Right cardiac atrium (tissue), 5 donors: Measurements from ENCODE around the gene BACH1. TPM values are rescaled to one million over a fixed set of nuclear protein-coding genes. Genes with fewer than 3 reads are reported as not detected.
"Not testable (repeated sequence)": the region's sequence is repeated elsewhere in the genome, so short reads cannot be mapped to it uniquely, and the experiment has no call there.

Experiments used
- ATAC-seq, 2 donors: fragments of 200-7000 bp; cut with Tn5 transposase; one replicate each; pipeline versions ENCODE4 v1.8.0 to v1.9.1; 2020; ENCODE audit warnings: moderate library complexity in 2 of 2, mild to moderate bottlenecking in 1 of 2
- DNase-seq, 3 donors: peaks; one replicate each; pipeline ENCODE4 v3.0.0-alpha.2; 2020
- H3K27ac ChIP-seq: one replicate; pipeline ENCODE4 v1.5.1; 2013; ENCODE audit warnings: mild to moderate bottlenecking, low read length, control low read depth, moderate library complexity
- H3K27me3 ChIP-seq: one replicate; pipeline ENCODE4 v1.6.1; 2013; ENCODE audit not compliant: control insufficient read depth, insufficient read depth
- H3K4me1 ChIP-seq: one replicate; pipeline ENCODE4 v1.6.1; 2013; ENCODE audit warnings: low read length; ENCODE audit not compliant: control insufficient read depth, insufficient read depth
- H3K4me3 ChIP-seq: one replicate; pipeline ENCODE4 v1.5.1; 2013; ENCODE audit warnings: low read length, control low read depth
- H3K9me3 ChIP-seq: one replicate; pipeline ENCODE4 v1.6.1; 2013; ENCODE audit warnings: low read length; ENCODE audit not compliant: control insufficient read depth
- WGBS: extraction: QIAGEN DNeasy Blood & Tissue Kit; methylation state at CpG from one replicate; pipeline ENCODE4 v1.1.7; 2013; 5-methylcytosine and 5-hydroxymethylcytosine counted together
- intact Hi-C, 4 donors: fragments of 100-400 bp; cut with DNase I; formaldehyde crosslinking; loops; one replicate each; pipeline versions ENCODE4 v1.11.0 to v1.14.0; 2022 to 2023
- polyA plus RNA-seq: library from polyadenylated mRNA; stranded (reverse); fragments of 200-250 nt; gene quantifications from one replicate; pipeline ENCODE4 v1.2.3, GENCODE V29; 2013
- total RNA-seq, 4 donors: library from RNA; stranded (reverse); fragmentation: NEBNext Ultra II Directional; extraction: Animal tissue kit (Norgen Biotek cat#: 25700); gene quantifications; one replicate each; pipeline ENCODE4 v1.2.1, GENCODE V29; 2021
- donor health status: healthy with polysubstance abuse.
- donor health status: DM: no; HTN: yes; CAD: no.
- donor health status: DM: no; HTN: no; CAD: no.
- donor health status: DM: no; HTN: yes; CAD: no; lungs with severe emphysema.
- donor health status: DM: yes; HTN: yes; CAD: no.

BACH1 gene
- total and polyA plus RNA-seq, 5 donors, result 5.0 to 68.3 (median 46.8) TPM

DNA sequence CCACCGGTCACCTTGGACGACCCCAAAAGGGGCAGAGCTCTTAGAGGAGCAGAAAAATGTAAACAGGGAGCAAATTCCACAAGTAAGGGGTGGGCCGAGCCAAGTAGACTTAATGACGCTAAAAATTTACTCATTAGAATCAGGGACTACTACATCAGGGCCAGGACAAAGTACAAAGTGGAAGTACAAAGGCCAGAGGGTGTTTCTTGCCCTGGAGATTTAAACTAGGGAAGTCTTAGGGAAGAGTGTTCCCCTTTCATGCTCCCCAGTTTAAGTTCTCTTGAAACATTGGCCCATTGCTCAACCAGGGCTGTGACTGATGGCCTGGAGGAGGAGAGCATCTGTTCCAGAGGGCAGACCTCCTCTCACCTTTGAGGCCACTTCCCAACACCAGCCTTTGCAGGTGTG, 48.6 kb downstream of the BACH1 start:
- DNase-seq, result no peak
- Histone ChIP-seq H3K27me3 (no peaks in the 10 kb centered on the region), H3K4me1 (peaks cover 3% of the 10 kb centered on the region), H3K4me3 (no peak overlapping the region), H3K9me3 (no peaks in the 10 kb centered on the region), H3K27ac (no peak overlapping the region)
- 67% methylated on average over 4 of the region's 4 CpGs for whole genome bisulfite sequencing
- no peak for ATAC-seq
- intact Hi-C loops, result no loop called here

DNA sequence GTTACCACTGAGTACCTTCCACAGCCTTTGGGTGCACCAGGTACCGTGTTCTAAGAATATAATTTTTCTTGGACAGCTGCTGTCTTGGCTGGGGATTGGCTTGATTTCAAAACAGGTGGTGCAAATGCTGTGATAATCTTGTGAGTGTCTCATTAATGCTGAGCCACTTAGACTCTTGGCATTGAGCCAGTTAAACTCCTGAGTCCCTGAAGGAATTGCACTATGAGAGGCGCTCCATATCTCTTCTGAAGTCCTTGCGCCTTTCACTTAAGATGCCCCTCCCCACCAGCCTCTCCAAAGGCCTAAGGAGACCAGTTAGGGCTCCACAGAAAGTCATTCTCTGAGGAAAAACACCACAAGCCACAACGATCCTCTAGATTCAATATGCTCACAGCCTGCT, 51.0 kb downstream of the BACH1 start:
- no peaks in the 10 kb centered on the region for H3K4me1 ChIP-seq
- intact Hi-C loops, result no loop called here
- no peak for ATAC-seq
- H3K9me3 ChIP-seq, result no peaks in the 10 kb centered on the region
- no peak for DNase-seq
- WGBS, result 91% methylated on average over 4 of the region's 4 CpGs
- H3K27ac ChIP-seq, result no peak overlapping the region
- no peaks in the 10 kb centered on the region for H3K27me3 ChIP-seq
- no peak overlapping the region for H3K4me3 ChIP-seq

DNA sequence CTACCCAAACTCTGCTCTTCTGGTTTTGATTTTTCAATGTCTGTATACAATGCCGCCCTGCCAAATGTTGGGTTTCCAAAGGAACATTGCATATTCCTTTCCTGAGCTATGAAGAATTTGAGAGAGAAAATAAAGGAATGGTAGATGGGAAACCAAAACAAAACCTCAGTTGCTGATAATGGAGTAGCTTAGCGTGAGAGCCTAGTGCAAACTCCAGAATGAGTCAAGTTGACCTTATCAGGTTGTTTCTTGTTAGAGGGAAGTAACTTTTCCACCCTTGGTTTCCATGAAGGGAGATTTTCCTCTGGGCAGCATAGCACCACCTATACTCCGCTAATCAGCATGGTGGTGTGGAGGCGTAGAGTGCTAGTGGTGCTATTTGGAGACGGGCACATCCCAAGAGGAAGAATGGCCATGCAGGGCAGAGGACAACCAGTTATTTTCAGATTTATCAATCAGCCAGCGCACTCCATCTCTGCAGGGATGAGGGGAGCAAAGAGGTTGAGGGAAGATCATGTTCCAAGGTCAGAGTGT, 51.6 kb downstream of the BACH1 start:
- ATAC-seq (no peak), DNase-seq (no peak)
- no peaks in the 10 kb centered on the region for H3K27me3 ChIP-seq
- WGBS, result 96% methylated on average over 6 of the region's 6 CpGs
- H3K4me1 ChIP-seq, result no peaks in the 10 kb centered on the region
- H3K9me3 ChIP-seq, result no peaks in the 10 kb centered on the region
- no peak overlapping the region for H3K4me3 ChIP-seq
- H3K27ac ChIP-seq, result no peak overlapping the region
- intact Hi-C loops, result no loop called here

DNA sequence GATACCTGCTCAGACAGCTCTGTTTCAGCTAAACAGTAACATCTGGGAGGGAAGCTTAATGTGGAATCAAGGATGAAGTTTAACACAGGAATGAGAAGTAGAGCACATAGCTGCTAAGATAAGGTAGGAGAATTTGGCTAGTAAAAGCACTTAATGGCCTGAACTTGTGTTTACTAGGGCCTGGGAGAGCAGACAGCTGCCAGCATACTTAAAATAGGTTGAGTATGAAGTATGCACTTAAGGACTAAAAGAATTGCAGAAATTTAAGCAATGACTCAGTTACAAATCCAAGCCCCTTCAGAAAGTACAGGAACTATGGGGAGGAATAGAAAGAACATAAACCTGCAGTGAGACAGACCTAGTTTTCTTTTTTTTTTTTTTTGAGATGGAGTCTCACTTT, 53.0 kb downstream of the BACH1 start:
- no peak overlapping the region for H3K27ac ChIP-seq
- ATAC-seq (peak in 1 of 2 donors; percentile 57), DNase-seq (no peak)
- H3K27me3 ChIP-seq, result no peaks in the 10 kb centered on the region
- intact Hi-C loops, result no loop called here
- H3K9me3 ChIP-seq, result no peaks in the 10 kb centered on the region
- H3K4me1 ChIP-seq, result no peaks in the 10 kb centered on the region
- no peak overlapping the region for H3K4me3 ChIP-seq

DNA sequence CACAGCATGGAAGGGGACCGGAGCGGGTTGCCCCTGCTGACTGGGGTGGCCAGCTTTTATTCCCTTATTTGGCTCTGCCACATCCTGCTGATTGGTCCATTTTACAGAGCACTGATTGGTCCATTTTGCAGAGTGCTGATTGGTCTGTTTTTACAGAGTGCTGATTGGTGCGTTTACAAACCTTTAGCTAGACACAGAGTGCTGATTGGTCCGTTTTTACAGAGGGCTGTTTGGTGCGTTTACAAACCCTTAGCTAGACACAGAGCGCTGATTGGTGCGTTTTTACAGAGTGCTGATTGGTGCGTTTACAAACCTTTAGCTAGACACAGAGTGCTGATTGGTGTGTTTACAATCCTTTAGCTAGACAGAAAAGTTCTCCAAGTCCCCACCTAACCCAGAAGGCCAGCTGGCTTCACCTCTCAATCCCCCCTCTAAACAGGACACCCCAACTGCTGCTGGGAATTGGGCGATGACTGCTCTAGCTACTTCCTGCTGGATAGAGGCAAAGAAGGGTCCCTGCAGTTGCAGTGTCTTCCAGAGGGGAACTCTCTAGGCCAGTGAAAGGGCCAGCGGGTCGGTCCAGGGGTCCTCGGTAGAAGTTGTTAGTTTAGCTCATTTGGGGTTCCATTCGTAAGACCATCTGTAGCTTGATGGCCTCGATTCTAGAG, 56.5 kb downstream of the BACH1 start:
- DNase-seq, intact Hi-C loops: not testable (repeated sequence)
- WGBS, result 98% methylated on average over 14 of the region's 14 CpGs

DNA sequence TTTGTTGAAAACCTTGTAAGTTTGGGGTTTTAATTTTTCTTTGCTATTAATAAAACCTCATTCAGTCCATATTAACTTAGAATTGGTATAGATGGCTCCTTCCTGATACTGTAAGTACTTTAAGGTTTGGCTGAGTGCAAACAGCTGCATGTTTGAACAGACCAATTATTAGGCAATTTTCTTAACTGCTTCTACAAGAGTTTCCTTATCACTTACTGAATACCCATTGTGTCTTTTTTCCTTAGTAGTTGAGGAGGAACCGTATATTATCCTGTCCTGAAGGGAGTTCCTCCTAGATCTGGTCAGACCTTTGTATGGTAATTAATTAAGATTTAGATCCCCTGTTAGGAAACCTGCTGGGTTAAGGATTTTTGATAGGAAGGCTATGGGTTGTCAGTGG, 57.6 kb downstream of the BACH1 start:
- H3K9me3 ChIP-seq, DNase-seq, intact Hi-C loops, H3K27ac ChIP-seq, ATAC-seq, H3K4me3 ChIP-seq, H3K4me1 ChIP-seq, H3K27me3 ChIP-seq: not testable (repeated sequence)
- WGBS, result 55% methylated on average over 1 of the region's 1 CpG

More for the DNA sequence above, 56.5 kb downstream of the BACH1 start:
- H3K27me3 ChIP-seq, H3K27ac ChIP-seq, H3K9me3 ChIP-seq, ATAC-seq, H3K4me3 ChIP-seq, H3K4me1 ChIP-seq: not testable (repeated sequence)

DNA sequence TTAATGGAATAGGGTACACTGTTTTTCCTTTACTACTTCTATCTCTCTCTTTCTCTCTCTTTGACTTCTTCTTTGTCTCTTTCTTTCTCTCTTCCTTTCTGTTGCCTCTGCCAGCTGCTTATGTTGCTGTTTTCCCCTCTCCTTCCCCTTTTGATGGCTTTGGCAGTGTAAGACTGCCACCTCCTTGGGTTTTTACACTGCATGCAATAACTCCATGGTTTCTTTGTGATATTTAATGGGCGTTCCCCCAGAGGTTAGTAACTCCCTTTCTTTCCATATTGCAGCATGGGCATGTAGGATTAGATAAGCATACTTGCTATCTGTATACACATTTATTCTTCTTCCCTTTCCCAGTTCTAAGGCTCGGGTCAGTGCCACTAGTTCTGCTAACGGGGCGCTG, 58.1 kb downstream of the BACH1 start:
- intact Hi-C loops, DNase-seq, H3K27me3 ChIP-seq, H3K4me1 ChIP-seq, H3K9me3 ChIP-seq, H3K27ac ChIP-seq, H3K4me3 ChIP-seq, ATAC-seq: not testable (repeated sequence)
- 88% methylated on average over 4 of the region's 4 CpGs for WGBS

DNA sequence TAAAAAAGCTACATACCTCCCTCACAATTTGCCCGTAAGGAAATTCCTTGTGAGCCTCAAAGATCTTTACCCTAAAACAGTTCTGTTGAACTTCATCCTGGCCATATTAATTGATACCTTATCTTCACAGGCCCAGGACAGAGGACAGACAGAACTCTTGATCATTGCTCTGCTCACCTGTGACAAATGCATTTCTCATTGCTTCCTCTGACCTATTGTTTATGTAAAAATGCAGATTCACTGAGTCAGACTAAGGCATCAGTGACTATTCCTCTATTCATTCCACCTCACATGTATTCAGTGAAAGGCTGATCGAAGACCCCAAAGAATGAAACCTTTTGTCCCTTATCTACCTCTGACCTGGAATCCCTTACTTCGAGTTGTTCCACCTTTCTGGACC, 61.0 kb downstream of the BACH1 start:
- Histone ChIP-seq H3K4me1 (no peaks in the 10 kb centered on the region), H3K9me3 (no peaks in the 10 kb centered on the region), H3K27ac (no peak overlapping the region), H3K27me3 (no peaks in the 10 kb centered on the region), H3K4me3 (no peak overlapping the region)
- DNase-seq (no peak), ATAC-seq (no peak)
- intact Hi-C loops, result no loop called here
- WGBS, result 96% methylated on average over 3 of the region's 3 CpGs

DNA sequence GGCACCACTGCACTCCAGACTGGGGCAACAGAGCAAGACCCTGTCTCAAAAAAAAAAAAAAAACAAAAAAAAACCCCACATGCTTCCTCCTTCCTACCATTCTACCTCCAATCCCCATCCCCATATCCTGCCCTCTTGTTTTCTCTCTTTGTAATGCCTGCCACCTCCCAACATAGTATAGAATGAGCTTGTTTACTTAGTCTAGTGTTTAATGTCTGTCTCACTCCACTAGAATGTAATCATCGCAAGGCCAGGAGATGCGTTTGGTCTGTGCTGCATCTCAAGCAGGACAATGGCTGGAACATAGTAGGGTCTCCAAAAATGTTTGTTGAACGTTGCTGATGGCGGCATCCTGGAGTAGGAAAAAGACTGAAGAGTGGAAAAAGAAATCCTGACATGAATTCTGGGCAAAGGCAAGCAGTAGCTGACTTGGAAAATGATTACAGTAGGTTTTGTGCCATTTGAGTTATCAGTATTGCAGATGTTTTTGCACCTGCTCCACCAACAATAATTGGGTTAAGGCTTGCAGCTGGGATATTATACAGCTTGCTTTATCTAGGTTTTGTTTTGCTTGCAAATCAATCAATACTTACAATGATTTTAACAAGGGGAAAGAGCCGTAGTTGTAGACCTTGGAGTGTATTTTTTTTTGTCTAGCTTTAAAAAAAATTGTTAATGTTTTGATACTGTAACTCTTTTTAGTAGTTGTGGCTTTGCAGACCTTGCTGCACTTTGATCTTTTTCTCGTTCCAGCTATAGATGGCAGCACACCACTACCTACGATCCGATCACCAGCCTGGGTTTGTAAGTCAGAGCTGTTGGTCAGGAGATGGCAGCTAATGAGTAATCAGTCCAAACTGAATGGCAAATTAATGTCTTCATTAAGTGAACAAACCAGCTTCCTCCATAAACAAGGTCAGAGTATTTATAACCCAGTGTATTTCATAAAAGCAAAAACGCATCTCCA, 62.4 kb downstream of the BACH1 start:
- H3K27me3 ChIP-seq, result no peaks in the 10 kb centered on the region
- no peak overlapping the region for H3K4me3 ChIP-seq
- H3K27ac ChIP-seq, result no peak overlapping the region
- no peaks in the 10 kb centered on the region for H3K4me1 ChIP-seq
- intact Hi-C loops, result no loop called here
- 86% methylated on average over 9 of the region's 9 CpGs for WGBS
- DNase-seq (no peak), ATAC-seq (no peak)
- H3K9me3 ChIP-seq, result no peaks in the 10 kb centered on the region

DNA sequence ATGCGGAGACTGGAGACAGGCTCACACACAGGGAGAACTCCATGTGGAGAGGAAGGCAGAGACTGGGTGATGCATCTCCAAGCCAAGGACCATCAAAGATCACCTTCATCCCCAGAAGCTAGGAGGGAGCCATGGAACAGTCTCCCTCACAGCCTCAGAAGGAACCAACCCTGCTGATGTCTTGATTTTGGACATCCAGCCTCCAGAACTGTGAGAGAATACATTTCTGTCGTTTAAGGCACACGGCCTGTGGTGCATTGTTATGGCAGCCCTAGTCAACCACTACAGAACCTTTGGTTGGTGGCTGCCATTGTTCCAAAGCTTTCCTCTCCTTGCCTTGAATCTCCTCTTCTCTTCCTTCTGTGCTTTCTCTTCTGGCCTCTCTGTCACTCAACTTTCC, 64.0 kb downstream of the BACH1 start:
- Histone ChIP-seq H3K27ac (no peak overlapping the region), H3K9me3 (no peaks in the 10 kb centered on the region), H3K4me1 (no peaks in the 10 kb centered on the region), H3K4me3 (no peak overlapping the region), H3K27me3 (no peaks in the 10 kb centered on the region)
- 98% methylated on average over 3 of the region's 3 CpGs for WGBS
- intact Hi-C loops, result no loop called here
- DNase-seq (no peak), ATAC-seq (no peak)

DNA sequence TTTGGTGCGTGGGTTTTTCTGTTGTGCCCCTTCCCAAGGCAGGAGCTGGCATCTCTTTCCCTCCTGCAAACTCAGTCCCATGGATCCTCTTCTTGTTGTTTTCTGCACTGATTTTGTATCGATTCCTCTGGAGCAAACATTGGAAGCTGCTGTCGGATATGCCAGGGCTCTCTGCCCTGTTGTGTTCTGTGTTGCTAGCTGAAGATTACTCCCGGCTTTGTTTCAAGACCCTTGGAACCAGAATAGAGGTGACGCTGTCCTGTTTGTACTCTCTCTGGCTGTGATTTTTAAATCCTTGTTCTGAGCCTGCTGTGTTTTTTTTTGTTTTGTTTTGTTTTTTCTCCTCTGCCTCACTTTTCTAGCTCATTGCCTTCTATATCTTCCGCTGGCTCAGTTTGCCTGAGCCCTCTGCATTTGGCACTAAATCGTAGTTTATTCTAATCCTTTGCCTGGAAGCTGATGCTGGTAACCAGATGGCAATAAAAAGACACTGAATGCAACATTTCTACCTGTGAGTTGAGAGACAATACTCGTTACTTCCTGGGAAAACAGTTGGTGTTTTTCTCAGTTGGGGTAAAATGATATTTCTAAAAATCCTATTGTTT, 67.0 kb downstream of the BACH1 start:
- no peak for DNase-seq
- Histone ChIP-seq H3K9me3 (no peaks in the 10 kb centered on the region), H3K27me3 (no peaks in the 10 kb centered on the region), H3K4me3 (no peak overlapping the region), H3K27ac (no peak overlapping the region), H3K4me1 (no peaks in the 10 kb centered on the region)
- no peak for ATAC-seq
- WGBS, result 88% methylated on average over 8 of the region's 8 CpGs
- intact Hi-C loops, result no loop called here
